RWPE1 (cell line): Measurements from ENCODE around the gene IFITM1.
A peak's percentile ranks its signal among the peaks of the same experiment; 100 is the strongest.
"Not testable (repeated sequence)": the region's sequence is repeated elsewhere in the genome, so short reads cannot be mapped to it uniquely, and the experiment has no call there.

Experiments
- CTCF ChIA-PET: fragments of 350-600 bp; sonication (Branson Sonifier 250); formaldehyde crosslinking; extraction: SDS; loops from one replicate; lab custom pipeline; 2021; lab: Yijun Ruan, JAX
- POLR2A ChIA-PET: fragments of 400-600 bp; formaldehyde crosslinking; extraction: SDS; loops from one replicate; lab custom pipeline; 2020; ENCODE audit warnings: antibody characterized with exemption; ENCODE audit not compliant: low non-redundant PET; lab: Yijun Ruan, JAX
- DNase-seq: peaks from one replicate; pipeline ENCODE4 v3.0.0; 2012; ENCODE audit warnings: low spot score
- H3K27ac ChIP-seq: fragments of 450-650 bp; 2 replicates; pipeline ENCODE4 v1.5.1; 2017
- TF ChIP-seq, protein P1 (sequence below): fragments of 450-650 bp; conservative IDR thresholded peaks from 2 replicates; pipeline ENCODE4 v1.5.1; 2017; ENCODE audit warnings: low read depth, mild to moderate bottlenecking

The IFITM1 gene

DNA sequence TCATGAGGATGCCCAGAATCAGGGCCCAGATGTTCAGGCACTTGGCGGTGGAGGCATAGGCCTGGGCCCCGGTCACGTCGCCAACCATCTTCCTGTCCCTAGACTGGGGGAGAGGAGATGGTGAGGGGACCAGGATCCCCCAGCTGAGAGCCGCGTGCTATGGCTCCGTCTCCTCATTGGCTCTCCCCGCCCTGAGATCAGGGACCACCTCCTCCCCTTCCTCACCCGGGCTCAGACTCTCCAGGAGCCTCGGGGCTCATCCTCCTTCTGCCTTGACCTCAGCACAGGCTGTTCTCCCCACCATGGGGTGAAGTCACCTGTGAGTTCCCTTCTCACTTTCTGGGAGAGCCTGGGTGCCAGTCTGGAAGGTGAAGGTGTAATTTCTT, 6.0 kb downstream of the IFITM1 start:
- peak overlapping the region; percentile 96 for H3K27ac ChIP-seq
- DNase-seq, POLR2A ChIA-PET: not testable (repeated sequence)
- CTCF ChIA-PET, result interaction anchor here (0.6 kb wide), 2 partner anchors 15 to 29 kb away, joined by 3 to 4 read pairs; no protein-coding TSS in a partner anchor

DNA sequence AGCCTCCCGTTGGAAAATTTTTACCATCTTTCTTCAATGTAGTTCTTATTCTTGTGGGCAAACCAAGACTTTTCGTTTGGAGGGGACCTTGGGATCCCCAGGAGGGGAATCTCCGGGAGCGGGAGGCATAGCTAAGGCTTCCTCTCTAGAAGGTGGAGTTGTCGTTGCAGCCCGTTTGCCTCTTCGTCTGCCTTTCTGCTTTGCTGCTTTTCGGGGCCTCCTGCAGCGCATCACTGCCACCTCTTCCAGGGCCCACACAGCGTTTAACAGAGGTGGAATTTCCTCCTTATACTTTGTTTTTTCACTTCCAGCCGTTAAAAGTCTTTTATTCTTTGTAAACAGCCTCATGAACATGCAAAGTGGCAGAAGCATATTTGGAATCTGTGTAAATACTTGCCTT, 10.3 kb downstream of the IFITM1 start:
- POLR2A ChIA-PET, result no interaction called here
- DNase-seq, result no peak
- CTCF ChIA-PET, result no interaction called here
- H3K27ac ChIP-seq, result no peak overlapping the region
- TF ChIP-seq, protein P1, sequence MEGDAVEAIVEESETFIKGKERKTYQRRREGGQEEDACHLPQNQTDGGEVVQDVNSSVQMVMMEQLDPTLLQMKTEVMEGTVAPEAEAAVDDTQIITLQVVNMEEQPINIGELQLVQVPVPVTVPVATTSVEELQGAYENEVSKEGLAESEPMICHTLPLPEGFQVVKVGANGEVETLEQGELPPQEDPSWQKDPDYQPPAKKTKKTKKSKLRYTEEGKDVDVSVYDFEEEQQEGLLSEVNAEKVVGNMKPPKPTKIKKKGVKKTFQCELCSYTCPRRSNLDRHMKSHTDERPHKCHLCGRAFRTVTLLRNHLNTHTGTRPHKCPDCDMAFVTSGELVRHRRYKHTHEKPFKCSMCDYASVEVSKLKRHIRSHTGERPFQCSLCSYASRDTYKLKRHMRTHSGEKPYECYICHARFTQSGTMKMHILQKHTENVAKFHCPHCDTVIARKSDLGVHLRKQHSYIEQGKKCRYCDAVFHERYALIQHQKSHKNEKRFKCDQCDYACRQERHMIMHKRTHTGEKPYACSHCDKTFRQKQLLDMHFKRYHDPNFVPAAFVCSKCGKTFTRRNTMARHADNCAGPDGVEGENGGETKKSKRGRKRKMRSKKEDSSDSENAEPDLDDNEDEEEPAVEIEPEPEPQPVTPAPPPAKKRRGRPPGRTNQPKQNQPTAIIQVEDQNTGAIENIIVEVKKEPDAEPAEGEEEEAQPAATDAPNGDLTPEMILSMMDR, result no peak

DNA sequence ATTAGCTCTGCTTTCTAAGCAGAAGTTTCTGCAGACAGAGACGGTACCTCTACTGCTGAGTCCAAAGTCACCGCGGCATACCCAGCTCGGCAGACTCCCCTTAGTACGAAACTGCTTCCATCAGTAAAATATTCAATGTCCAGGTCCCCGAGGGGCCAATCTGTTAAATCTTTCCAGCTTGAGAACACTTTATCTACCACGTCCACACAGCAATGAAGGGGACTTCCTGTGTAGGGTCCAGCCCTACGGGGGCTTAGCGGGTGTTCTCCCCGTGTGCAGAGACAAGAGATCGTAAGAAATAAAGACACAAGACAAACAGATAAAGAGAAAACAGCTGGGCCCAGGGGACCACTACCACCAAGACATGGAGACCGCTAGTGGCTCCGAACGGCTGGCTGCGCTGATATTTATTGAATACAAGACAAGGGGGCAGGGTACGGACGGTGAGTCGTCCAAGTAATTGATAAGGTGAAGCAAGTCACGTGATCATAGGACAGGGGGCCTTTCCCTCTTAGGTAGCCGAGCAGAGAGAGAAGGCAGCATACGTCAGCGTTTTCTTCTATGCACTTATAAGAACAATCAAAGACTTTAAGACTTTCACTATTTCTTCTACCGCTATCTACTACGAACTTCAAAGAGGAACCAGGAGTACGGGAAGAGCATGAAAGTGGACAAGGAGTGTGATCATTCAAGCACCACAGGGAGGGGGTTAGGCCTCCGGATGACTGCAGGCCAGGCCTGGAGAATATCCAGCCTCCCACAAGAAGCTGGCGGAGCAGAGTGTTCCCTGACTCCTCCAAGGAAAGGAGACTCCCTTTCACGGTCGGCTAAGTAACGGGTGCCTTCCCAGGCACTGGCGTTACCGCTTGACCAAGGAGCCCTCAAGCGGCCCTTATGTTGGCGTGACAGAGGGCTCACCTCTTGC, 11.0 kb downstream of the IFITM1 start:
- POLR2A ChIA-PET, H3K27ac ChIP-seq, CTCF ChIA-PET: not testable (repeated sequence)

DNA sequence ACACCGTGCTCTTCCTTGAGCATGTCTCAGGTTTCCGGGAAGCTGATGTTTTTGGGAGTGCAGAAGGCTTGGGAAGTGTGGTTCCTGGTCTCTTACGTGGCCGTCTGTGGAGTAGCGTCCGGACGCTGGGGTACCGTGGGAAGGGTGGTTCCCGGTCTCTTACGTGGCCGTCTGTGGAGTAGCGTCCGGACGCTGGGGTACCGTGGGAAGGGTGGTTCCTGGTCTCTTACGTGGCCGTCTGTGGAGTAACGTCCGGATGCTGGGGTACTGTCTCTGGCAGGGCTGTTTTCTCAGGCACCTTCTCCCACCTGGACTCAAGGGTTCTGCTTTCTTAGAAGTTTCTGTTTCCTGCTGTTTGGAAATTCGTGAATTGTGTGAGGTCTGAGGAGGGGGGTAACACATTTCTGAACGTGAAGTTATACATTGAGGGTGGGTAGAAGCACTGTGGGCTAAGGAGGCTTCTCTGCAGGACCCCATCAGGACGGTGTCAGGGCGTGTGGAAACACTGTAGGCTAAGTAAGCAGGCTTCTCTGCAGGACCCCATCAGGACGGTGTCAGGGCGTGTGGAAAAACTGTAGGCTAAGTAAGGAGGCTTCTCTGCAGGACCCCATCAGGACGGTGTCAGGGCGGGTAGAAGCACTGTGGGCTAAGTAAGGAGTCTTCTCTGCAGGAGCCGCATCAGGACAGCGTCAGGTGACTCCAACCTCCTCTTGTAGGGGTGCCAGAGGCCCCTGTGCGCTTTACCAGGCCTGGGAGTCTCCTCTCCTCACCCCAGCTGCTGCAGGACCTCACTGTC, 12.2 kb downstream of the IFITM1 start:
- CTCF ChIA-PET, result no interaction called here

More for the DNA sequence above, 11.0 kb downstream of the IFITM1 start:
- DNase-seq, result not testable (repeated sequence)

DNA sequence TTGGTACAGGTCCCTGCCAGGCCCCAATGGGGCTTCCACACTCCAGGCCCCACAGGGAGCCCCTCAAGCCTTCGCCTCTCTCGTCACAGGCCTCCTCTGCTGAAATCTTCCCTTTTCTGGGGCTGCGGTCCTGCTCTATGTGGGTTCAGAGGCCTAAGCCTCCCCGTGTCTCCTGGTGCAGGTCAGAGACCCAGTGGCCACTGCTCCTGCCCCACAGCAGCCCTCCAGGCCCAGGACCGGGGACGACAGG, 12.7 kb downstream of the IFITM1 start:
- TF ChIP-seq, protein P1, result no peak
- no peak overlapping the region for H3K27ac ChIP-seq
- ChIA-PET POLR2A (no interaction called here), CTCF (no interaction called here)
- DNase-seq, result no peak

More for the DNA sequence above, 12.2 kb downstream of the IFITM1 start:
- no peak overlapping the region for H3K27ac ChIP-seq
- DNase-seq, result no peak
- TF ChIP-seq, protein P1, result no peak
- POLR2A ChIA-PET, result no interaction called here

DNA sequence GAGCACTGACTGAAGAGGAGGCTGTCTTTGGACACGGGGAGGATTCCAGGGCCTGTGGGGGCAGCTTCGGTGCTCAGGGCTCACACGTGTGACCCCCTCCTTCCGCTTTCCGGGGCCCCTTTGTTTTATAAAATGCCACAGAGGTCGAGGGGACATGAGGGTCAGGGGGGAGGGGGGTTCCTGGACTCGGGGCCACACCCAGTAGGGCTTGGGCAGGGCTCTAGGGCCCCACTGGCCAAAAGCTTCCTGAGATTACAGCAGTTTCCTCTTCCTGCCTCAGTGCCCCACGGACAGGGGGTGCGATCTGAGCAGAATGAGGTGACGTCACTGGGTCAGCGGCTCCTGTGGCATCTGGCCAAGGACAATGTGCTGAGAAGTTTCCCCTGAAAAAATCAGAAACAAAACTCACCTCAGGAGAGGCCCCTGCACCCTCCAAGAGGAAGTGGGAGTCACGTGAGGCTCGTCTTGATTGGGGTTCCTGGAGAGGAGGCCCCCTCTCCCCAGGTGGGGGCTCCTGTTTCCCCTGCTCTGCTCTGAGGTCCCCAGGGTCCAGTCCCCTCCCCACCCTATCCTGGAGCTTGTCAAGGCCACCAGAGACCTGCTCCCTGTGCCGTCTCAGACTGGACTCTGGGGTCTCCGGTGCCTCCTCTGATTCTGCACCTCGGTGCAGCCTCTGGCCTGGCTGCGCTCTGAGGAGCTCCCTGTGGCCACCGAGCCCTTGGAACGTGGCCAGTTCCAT, 13.2 kb downstream of the IFITM1 start:
- DNase-seq, result no peak
- ChIA-PET POLR2A (no interaction called here), CTCF (no interaction called here)
- TF ChIP-seq, protein P1, result no peak
- no peak overlapping the region for H3K27ac ChIP-seq

DNA sequence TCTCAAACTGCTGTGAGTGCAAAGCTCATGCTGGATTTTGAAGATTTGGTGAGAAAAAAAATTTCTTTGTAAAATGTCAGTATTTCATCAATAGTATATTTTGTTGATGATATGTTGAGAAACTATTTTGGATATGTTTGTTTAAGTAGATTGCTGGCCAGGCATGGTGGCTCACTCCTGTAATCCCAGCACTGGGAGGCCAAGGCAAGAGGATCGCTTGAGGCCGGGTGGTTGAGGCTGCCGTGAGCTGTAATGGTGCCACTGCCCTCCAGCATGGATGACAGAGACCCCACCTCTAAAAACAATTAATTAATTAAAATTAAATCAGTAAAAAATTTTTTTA, 13.7 kb downstream of the IFITM1 start:
- TF ChIP-seq, protein P1, result no peak
- H3K27ac ChIP-seq, result no peak overlapping the region
- DNase-seq, result no peak
- ChIA-PET POLR2A (no interaction called here), CTCF (no interaction called here)
